T-cell (primary cell): Measurements from ENCODE around the gene TK2. TPM values are rescaled to one million over a fixed set of nuclear protein-coding genes. Genes with fewer than 3 reads are reported as not detected.

Experiments
- ATAC-seq, 4 experiments: fragments of 200-7000 bp in 3 of 4; fragments of 150-1000 bp in 1 of 4; cut with Tn5 transposase; replicated peaks in 1 of 4; 1 replicate in 3 of 4; 2 replicates in 1 of 4; pipeline ENCODE4 v1.10.0; 2021; ENCODE audit warnings: moderate library complexity in 3 of 4, mild to moderate bottlenecking in 2 of 4, moderate number of reproducible peaks in 1 of 4
- CTCF ChIA-PET, 2 donors: fragments of 300-600 bp; sonication (Branson Sonifier 250); formaldehyde crosslinking; loops; one replicate each; lab custom pipeline; 2022; ENCODE audit warnings: antibody characterized with exemption in 2 of 2; lab: Charles Lee
- POLR2A ChIA-PET, 2 donors: fragments of 300-600 bp; sonication (Branson Sonifier 250); formaldehyde crosslinking; loops; one replicate each; lab custom pipeline; 2022; ENCODE audit warnings: antibody characterized with exemption in 2 of 2; lab: Charles Lee
- DNase-seq, 35 experiments: peaks; one replicate each; pipeline versions ENCODE4 v3.0.0 to v3.0.0-alpha.2; 2013 to 2023
- H3K27ac ChIP-seq: one replicate; pipeline ENCODE4 v1.5.1; 2013; ENCODE audit warnings: low read length
- H3K27me3 ChIP-seq, 2 experiments: replicated peaks in 1 of 2; 1 replicate in 1 of 2; 2 replicates in 1 of 2; pipeline versions ENCODE4 v1.6.1 to v1.7.0; 2013; ENCODE audit warnings: low read length in 1 of 2, mixed read lengths in 1 of 2; ENCODE audit not compliant: control insufficient read depth in 2 of 2, insufficient read depth in 2 of 2; ENCODE audit errors: extremely low read depth in 1 of 2
- H3K36me3 ChIP-seq, 2 donors: 1 replicate in 1 of 2; 2 replicates in 1 of 2; pipeline versions ENCODE4 v1.6.1 to v1.7.0; 2013; ENCODE audit warnings: low read length in 1 of 2; ENCODE audit not compliant: control insufficient read depth in 2 of 2, insufficient read depth in 1 of 2; ENCODE audit errors: extremely low read depth in 1 of 2
- H3K4me1 ChIP-seq, 2 experiments: 1 replicate in 1 of 2; 2 replicates in 1 of 2; pipeline versions ENCODE4 v1.6.1 to v1.7.0; 2013; ENCODE audit warnings: low read length in 2 of 2, mixed read lengths in 1 of 2; ENCODE audit not compliant: insufficient read depth in 2 of 2, control insufficient read depth in 1 of 2; ENCODE audit errors: extremely low read depth in 1 of 2
- H3K4me3 ChIP-seq, 2 donors: 1 replicate in 1 of 2; 2 replicates in 1 of 2; pipeline versions ENCODE4 v1.5.1 to v1.7.0; 2013; ENCODE audit warnings: mild to moderate bottlenecking in 2 of 2, low read length in 1 of 2, moderate library complexity in 1 of 2; ENCODE audit not compliant: control insufficient read depth in 1 of 2; ENCODE audit errors: extremely low read depth in 1 of 2
- H3K9me3 ChIP-seq: 2 replicates; pipeline ENCODE4 v1.7.0; 2013
- H3K27ac Mint-ChIP-seq, 2 donors: one replicate each; pipeline ENCODE4 v1.8.0; 2020 to 2021; ENCODE audit warnings: mild to moderate bottlenecking in 2 of 2, mixed read lengths in 2 of 2
- H3K27me3 Mint-ChIP-seq, 2 donors: one replicate each; pipeline ENCODE4 v1.8.0; 2021 to 2022; ENCODE audit warnings: mixed read lengths in 2 of 2
- H3K36me3 Mint-ChIP-seq: one replicate; pipeline ENCODE4 v1.8.0; 2021; ENCODE audit warnings: mixed read lengths
- H3K4me1 Mint-ChIP-seq, 3 donors: one replicate each; pipeline ENCODE4 v1.8.0; 2020 to 2022; ENCODE audit warnings: mixed read lengths in 3 of 3, mild to moderate bottlenecking in 1 of 3
- H3K4me3 Mint-ChIP-seq, 3 donors: one replicate each; pipeline ENCODE4 v1.8.0; 2020 to 2022; ENCODE audit warnings: mild to moderate bottlenecking in 3 of 3, mixed read lengths in 3 of 3, moderate library complexity in 3 of 3
- H3K9me3 Mint-ChIP-seq, 3 donors: one replicate each; pipeline ENCODE4 v1.8.0; 2020 to 2022; ENCODE audit warnings: mixed read lengths in 3 of 3
- WGBS: methylation state at CpG from one replicate; pipeline ENCODE4 v1.1.5; 2013; ENCODE audit warnings: missing lambda C conversion rate; ENCODE audit not compliant: insufficient coverage; 5-methylcytosine and 5-hydroxymethylcytosine counted together
- total RNA-seq, 35 experiments: library from RNA in 6 of 35; stranded (reverse) in 6 of 35; fragments of 120-200 nt in 1 of 35; gene quantifications; one replicate each; pipeline versions ENCODE4 v1.2.1 to v1.2.4 and lab custom pipeline; 2013 to 2026

Gene TK2
- total RNA-seq, 5 donors from 2014 or later (not counting 1 experiment from before 2014, with no cell fraction given) = 4.6 to 10.8 (median 8.4) TPM

DNA sequence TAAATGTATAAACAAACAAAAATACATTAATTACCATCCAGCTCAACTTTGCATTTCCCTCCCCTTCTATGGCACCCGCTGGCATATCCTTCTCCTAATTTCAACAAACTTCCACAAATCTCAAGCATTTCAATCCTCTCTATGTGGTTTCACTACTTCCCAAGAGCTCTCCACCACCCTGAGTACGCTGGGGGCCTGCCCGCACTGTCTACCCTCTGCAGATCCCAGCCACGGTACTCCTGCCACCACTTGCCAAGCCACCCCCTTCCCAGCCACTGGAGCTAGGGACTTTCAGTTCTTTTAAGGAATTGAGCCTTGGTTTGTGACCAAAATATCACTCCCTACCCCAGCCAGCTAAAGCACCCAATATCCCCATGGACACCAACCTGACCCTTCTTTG, 1.9 kb downstream of the TK2 start:
- no peak for DNase-seq
- Mint-ChIP-seq H3K27ac (peak overlapping the region; percentile 92 to 94), H3K36me3 (no peaks in the 10 kb centered on the region), H3K4me1 (peaks cover 45 to 61% (median 48%) of the 10 kb centered on the region in 3 donors), H3K27me3 (no peaks in the 10 kb centered on the region), H3K9me3 (no peaks in the 10 kb centered on the region), H3K4me3 (peak overlapping the region in 2 of 3 donors; percentile 73 to 78)
- Histone ChIP-seq H3K4me3 (no peak overlapping the region), H3K27ac (peak overlapping the region; percentile 91), H3K4me1 (peaks cover 20 to 44% of the 10 kb centered on the region in 2 experiments), H3K27me3 (no peaks in the 10 kb centered on the region), H3K36me3 (no peaks in the 10 kb centered on the region), H3K9me3 (no peaks in the 10 kb centered on the region)
- ATAC-seq = no peak
- ChIA-PET POLR2A (no interaction called here), CTCF (interaction anchor here (0.6 to 1.7 kb wide), 2 partner anchors 15 to 139 kb away, joined by 4 to 5 read pairs; no protein-coding TSS in a partner anchor)
- WGBS = 100% methylated on average over 4 of the region's 4 CpGs

- ChIA-PET CTCF (interaction anchor here (0.6 to 1.7 kb wide), 3 partner anchors 15 to 197 kb away, joined by 3 to 5 read pairs (median 4); no protein-coding TSS in a partner anchor), POLR2A (no interaction called here)
- no peaks in the 10 kb centered on the region for H3K9me3 Mint-ChIP-seq
- no peak for DNase-seq
- no peaks in the 10 kb centered on the region for H3K36me3 Mint-ChIP-seq
- WGBS = 86% methylated on average over 1 of the region's 5 CpGs
- no peak overlapping the region for H3K27ac ChIP-seq
- H3K36me3 ChIP-seq = no peaks in the 10 kb centered on the region
- H3K4me3 ChIP-seq = no peak overlapping the region
- peaks cover 41 to 56% (median 41%) of the 10 kb centered on the region in 3 donors for H3K4me1 Mint-ChIP-seq
- H3K9me3 ChIP-seq = no peaks in the 10 kb centered on the region
- H3K27me3 Mint-ChIP-seq = no peaks in the 10 kb centered on the region
- H3K4me3 Mint-ChIP-seq = no peak overlapping the region
- H3K27me3 ChIP-seq = no peaks in the 10 kb centered on the region
- no peak for ATAC-seq
- peak overlapping the region; percentile 92 to 94 for H3K27ac Mint-ChIP-seq
- peaks cover 20 to 40% of the 10 kb centered on the region in 2 experiments for H3K4me1 ChIP-seq
These were observed 2.6 kb downstream of the TK2 start for GRCh38 chr16:66547101-66547989.

DNA sequence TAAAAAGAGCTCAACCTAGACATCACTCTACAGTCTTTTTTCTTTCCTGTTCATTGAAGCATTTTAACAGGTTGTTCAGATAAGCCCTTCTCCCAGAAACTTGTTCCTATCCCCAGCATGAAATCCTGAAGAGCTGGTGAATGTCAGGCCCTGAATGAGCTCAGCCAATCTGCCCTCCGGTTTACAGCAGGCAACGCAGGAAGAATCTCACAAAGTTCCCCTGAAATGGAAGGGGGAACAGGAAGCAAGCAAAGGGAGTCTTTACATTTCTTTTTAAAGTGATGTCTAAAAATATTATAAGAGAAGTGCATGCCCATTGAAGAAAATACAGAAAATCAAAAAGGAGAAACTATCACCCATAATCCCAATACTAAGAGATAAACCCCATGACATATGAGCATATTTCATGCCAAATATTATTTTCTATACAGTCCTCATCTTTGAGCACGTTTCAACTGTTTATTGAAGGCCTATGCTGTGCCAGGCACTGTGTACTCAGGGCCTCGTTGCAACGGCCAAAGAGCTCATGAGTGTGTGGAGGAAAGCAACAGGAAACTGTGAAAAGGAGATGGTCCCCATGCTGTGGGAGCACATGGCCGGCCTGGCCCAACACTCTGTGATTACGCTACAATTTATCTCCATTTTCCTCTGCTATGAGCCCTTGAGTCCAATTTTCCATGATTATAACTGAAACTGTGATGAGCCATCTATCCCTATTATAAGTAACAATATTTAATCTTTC, 5.7 kb downstream of the TK2 start:
- WGBS = 76% methylated on average over 2 of the region's 7 CpGs
- H3K4me1 Mint-ChIP-seq = peaks cover 31 to 51% (median 35%) of the 10 kb centered on the region in 3 donors
- peak overlapping the region; percentile 18 to 64 for H3K27ac Mint-ChIP-seq
- Histone ChIP-seq H3K27ac (no peak overlapping the region), H3K4me3 (no peak overlapping the region), H3K9me3 (no peaks in the 10 kb centered on the region), H3K4me1 (peaks cover 3 to 20% of the 10 kb centered on the region in 2 experiments), H3K36me3 (no peaks in the 10 kb centered on the region), H3K27me3 (no peaks in the 10 kb centered on the region)
- ChIA-PET POLR2A (no interaction called here), CTCF (no interaction called here)
- no peaks in the 10 kb centered on the region for H3K27me3 Mint-ChIP-seq
- no peak for ATAC-seq
- no peaks in the 10 kb centered on the region for H3K9me3 Mint-ChIP-seq
- DNase-seq = no peak
- no peaks in the 10 kb centered on the region for H3K36me3 Mint-ChIP-seq
- no peak overlapping the region for H3K4me3 Mint-ChIP-seq

DNA sequence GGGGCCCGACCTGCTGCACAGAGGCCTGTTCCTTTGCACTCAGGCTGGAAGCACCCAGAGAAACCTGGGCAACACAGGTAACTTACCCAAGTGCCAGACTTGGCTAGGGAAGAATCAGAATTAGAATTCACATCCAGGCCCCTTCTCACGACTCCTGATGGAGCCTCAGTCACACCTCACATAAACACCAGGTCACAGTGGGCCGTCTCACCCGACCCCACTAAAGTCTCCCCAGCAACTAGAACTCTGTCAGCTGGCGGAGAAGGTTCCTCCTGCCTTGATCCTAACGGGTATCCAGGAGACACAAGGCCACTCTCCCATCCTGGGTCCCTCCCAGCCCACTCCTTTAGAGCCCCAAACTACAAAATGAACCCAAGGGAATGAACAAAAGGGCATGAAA, 6.4 kb downstream of the TK2 start:
- ChIA-PET POLR2A (no interaction called here), CTCF (no interaction called here)
- Mint-ChIP-seq H3K4me3 (no peak overlapping the region), H3K4me1 (peaks cover 27 to 49% (median 33%) of the 10 kb centered on the region in 3 donors), H3K27ac (peak overlapping the region in 1 of 2 donors; percentile 39), H3K27me3 (no peaks in the 10 kb centered on the region), H3K36me3 (no peaks in the 10 kb centered on the region), H3K9me3 (no peaks in the 10 kb centered on the region)
- no peak overlapping the region for H3K27ac ChIP-seq
- H3K4me3 ChIP-seq = no peak overlapping the region
- peaks cover 3 to 14% of the 10 kb centered on the region in 2 experiments for H3K4me1 ChIP-seq
- WGBS = 90% methylated on average over 3 of the region's 6 CpGs
- H3K36me3 ChIP-seq = no peaks in the 10 kb centered on the region
- ATAC-seq (no peak), DNase-seq (no peak)
- H3K9me3 ChIP-seq = no peaks in the 10 kb centered on the region
- no peaks in the 10 kb centered on the region for H3K27me3 ChIP-seq

DNA sequence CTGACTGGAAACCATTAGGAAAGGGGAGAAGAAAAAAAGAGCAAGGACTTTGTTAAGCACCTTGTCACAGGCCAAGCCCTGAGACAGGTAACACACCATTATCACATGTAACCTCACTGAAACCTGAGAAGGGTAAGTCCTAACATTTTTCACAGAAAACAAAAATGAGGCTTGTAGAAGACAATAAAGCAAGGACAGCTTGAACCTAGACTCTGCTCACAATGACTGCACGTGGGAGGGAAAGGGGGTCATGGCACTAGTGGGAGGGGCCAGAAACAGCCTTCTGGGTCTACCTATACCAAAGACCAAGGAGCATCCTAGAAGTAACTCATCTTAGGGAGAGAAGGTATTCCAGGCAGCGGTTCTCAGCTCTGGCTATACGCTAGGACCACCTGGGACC, 7.5 kb downstream of the TK2 start:
- ATAC-seq = no peak
- H3K4me1 Mint-ChIP-seq = peaks cover 18 to 45% (median 21%) of the 10 kb centered on the region in 3 donors
- H3K4me1 ChIP-seq = peaks cover 3 to 9% of the 10 kb centered on the region in 2 experiments
- H3K9me3 ChIP-seq = no peaks in the 10 kb centered on the region
- H3K36me3 ChIP-seq = no peaks in the 10 kb centered on the region
- no peak overlapping the region for H3K4me3 Mint-ChIP-seq
- no peak overlapping the region for H3K27ac Mint-ChIP-seq
- H3K36me3 Mint-ChIP-seq = peaks cover 5% of the 10 kb centered on the region
- no peak overlapping the region for H3K4me3 ChIP-seq
- H3K27me3 ChIP-seq = no peaks in the 10 kb centered on the region
- POLR2A ChIA-PET = no interaction called here
- DNase-seq = no peak
- WGBS = no CpG with 5 or more reads among the region's 3 CpGs
- CTCF ChIA-PET = no interaction called here
- no peaks in the 10 kb centered on the region for H3K27me3 Mint-ChIP-seq
- no peak overlapping the region for H3K27ac ChIP-seq
- no peaks in the 10 kb centered on the region for H3K9me3 Mint-ChIP-seq
